MM.1S (cell line): ENCODE data around the gene HORMAD2.

ENCODE experiments used
- DNase-seq: peaks from one replicate; pipeline ENCODE4 v3.0.0-alpha.2; 2015
- H2AFZ ChIP-seq: fragments of 300-600 bp; sonication (generic); 2 replicates; pipeline ENCODE4 v1.6.0; 2016; ENCODE audit warnings: antibody characterized with exemption, low read length
- H3F3A ChIP-seq: fragments of 300-600 bp; sonication (generic); 2 replicates; pipeline ENCODE4 v1.6.1; 2016; ENCODE audit warnings: mild to moderate bottlenecking, antibody characterized with exemption, low read length, moderate library complexity, mixed read lengths; ENCODE audit not compliant: insufficient read depth
- H3K27ac ChIP-seq: fragments of 300-600 bp; sonication (generic); 2 replicates; pipeline ENCODE4 v1.5.1; 2016; ENCODE audit warnings: mild to moderate bottlenecking, low read length
- H3K27me3 ChIP-seq: fragments of 300-600 bp; sonication (generic); replicated peaks from 2 replicates; pipeline ENCODE4 v1.6.0; 2016; ENCODE audit warnings: low read length; ENCODE audit not compliant: insufficient read depth
- H3K36me3 ChIP-seq: fragments of 300-600 bp; sonication (generic); replicated peaks from 2 replicates; pipeline ENCODE4 v1.6.1; 2016; ENCODE audit warnings: mild to moderate bottlenecking, low read length, mixed read lengths; ENCODE audit not compliant: insufficient read depth
- H3K4me1 ChIP-seq: fragments of 300-600 bp; sonication (generic); 2 replicates; pipeline ENCODE4 v1.6.1; 2016; ENCODE audit warnings: low read length, mixed read lengths
- H3K4me2 ChIP-seq: fragments of 300-600 bp; sonication (generic); 2 replicates; pipeline ENCODE4 v1.6.0; 2016; ENCODE audit warnings: low read depth, low read length
- H3K4me3 ChIP-seq: fragments of 300-600 bp; sonication (generic); 2 replicates; pipeline ENCODE4 v1.5.1; 2016; ENCODE audit warnings: low read length, mixed read lengths
- H3K79me2 ChIP-seq: fragments of 300-600 bp; sonication (generic); 2 replicates; pipeline ENCODE4 v1.6.1; 2016; ENCODE audit warnings: mixed run types, low read length, mixed read lengths
- H3K9ac ChIP-seq: fragments of 300-600 bp; sonication (generic); 2 replicates; pipeline ENCODE4 v1.6.1; 2016; ENCODE audit warnings: low read length, mixed read lengths
- H3K9me2 ChIP-seq: fragments of 300-600 bp; sonication (generic); replicated peaks from 2 replicates; pipeline ENCODE4 v1.6.1; 2016; ENCODE audit warnings: mild to moderate bottlenecking, low read length, mixed read lengths; ENCODE audit not compliant: insufficient read depth
- H3K9me3 ChIP-seq: fragments of 300-600 bp; sonication (generic); replicated peaks from 2 replicates; pipeline ENCODE4 v1.6.1; 2016; ENCODE audit warnings: mild to moderate bottlenecking, low read length, mixed read lengths; ENCODE audit not compliant: insufficient read depth
- H4K20me1 ChIP-seq: fragments of 300-600 bp; sonication (generic); 2 replicates; pipeline ENCODE4 v1.6.1; 2016; ENCODE audit warnings: mild to moderate bottlenecking, low read length, moderate library complexity, mixed read lengths; ENCODE audit not compliant: insufficient read depth
- CTCF ChIP-seq: fragments of 300-600 bp; sonication (generic); IDR thresholded peaks from 2 replicates; pipeline ENCODE4 v1.5.1; 2016; ENCODE audit warnings: antibody characterized with exemption, low read length, mixed read lengths
- EZH2 ChIP-seq: fragments of 300-600 bp; sonication (generic); optimal IDR thresholded peaks from 2 replicates; pipeline ENCODE3; 2017; ENCODE audit warnings: low read depth, mild to moderate bottlenecking, antibody characterized with exemption, low read length, mixed read lengths
- EZH2phosphoT487 ChIP-seq: fragments of 300-600 bp; sonication (generic); IDR thresholded peaks from 2 replicates; pipeline ENCODE4 v1.6.1; 2018; ENCODE audit warnings: antibody characterized with exemption, low read length

Gene HORMAD2

DNA sequence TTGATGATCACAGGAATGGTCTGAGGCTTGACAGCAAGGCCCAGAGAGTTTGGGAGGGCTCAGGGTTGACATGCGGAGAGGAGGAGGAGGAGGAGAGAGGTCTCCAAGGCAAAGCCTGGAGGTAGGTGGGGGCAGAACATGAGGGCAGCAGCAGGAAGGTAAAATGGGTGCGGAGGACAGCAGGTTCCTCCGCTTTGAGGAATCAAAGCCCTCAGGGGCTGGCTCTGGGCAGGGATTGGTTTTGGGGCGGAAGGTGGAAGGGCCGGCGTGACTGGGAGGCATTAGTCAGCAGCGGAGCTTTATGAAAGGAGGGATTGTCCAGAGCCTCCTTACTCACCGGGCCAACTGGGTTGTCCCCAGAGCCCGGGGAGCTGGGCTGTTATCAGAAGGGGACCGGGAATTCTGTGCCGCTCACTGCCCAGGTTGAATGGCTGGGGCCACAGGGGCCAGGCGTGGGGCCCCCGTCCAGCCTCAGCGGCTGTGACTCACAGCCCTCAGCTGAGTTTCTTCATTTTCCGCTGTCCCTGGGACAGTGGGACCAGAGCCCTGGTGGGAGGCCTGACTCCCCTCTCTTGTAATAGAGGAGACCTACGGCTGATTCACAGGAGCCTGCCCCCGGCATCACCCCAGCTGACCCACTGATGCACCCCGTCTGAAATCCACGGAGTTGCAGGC is 130.1 kb downstream of the HORMAD2 start:
- TF ChIP-seq CTCF (no peak), EZH2phosphoT487 (no peak), EZH2 (no peak)
- H3K9me3 ChIP-seq, result no peaks in the 10 kb centered on the region
- H3K4me1 ChIP-seq, result no peaks in the 10 kb centered on the region
- H3K27ac ChIP-seq, result no peak overlapping the region
- no peak overlapping the region for H3K9ac ChIP-seq
- H3K79me2 ChIP-seq, result no peaks in the 10 kb centered on the region
- H3K27me3 ChIP-seq, result peaks cover 34% of the 10 kb centered on the region
- H3F3A ChIP-seq, result no peaks in the 10 kb centered on the region
- no peaks in the 10 kb centered on the region for H3K9me2 ChIP-seq
- H3K4me2 ChIP-seq, result no peak overlapping the region
- H3K4me3 ChIP-seq, result no peak overlapping the region
- no peak overlapping the region for H2AFZ ChIP-seq
- H3K36me3 ChIP-seq, result no peaks in the 10 kb centered on the region
- no peaks in the 10 kb centered on the region for H4K20me1 ChIP-seq
- no peak for DNase-seq

DNA sequence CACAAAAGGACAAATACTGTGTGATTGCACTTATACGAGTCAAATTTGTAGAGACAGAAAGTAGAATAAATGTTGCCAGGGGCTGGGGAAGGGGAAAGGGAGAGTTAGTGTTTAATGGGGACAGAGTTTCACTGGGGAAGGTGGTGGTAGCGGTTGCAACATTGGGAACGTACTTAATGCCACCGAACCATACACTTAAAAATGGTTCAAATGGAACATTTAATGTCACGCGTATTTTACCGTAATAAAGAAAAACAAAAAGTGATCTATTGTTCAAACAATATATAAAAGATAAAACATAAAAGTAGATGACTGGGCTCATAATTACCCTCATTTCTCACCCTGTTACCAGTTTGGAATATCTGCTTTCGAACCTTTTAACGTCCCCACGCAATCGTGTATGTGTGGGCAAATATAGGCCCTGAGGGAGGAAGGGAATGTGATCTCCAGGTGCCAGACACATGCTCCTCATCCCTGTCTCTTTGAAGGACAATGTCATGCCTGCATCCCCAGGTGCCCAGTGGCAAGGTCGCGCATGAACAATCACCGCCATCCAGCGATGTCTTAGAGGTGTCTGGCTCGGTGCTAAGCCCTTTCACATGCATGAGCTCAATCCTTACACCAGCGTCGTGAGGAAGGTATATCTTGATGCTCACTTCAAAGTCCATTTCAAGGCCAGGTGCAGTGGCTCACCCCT is 131.0 kb downstream of the HORMAD2 start:
- no peaks in the 10 kb centered on the region for H3F3A ChIP-seq

GRCh38 chr22:30212363-30212995 is 132.2 kb downstream of the HORMAD2 start:
- Histone ChIP-seq H3K27ac (no peak overlapping the region), H3K9me3 (no peaks in the 10 kb centered on the region), H3K4me3 (no peak overlapping the region), H3K27me3 (peaks cover 38% of the 10 kb centered on the region), H4K20me1 (no peaks in the 10 kb centered on the region), H3K9ac (no peak overlapping the region), H3K36me3 (no peaks in the 10 kb centered on the region), H3K9me2 (no peaks in the 10 kb centered on the region), H2AFZ (no peak overlapping the region), H3K4me1 (no peaks in the 10 kb centered on the region), H3K4me2 (no peak overlapping the region), H3F3A (no peaks in the 10 kb centered on the region), H3K79me2 (no peaks in the 10 kb centered on the region)
- TF ChIP-seq CTCF (no peak), EZH2phosphoT487 (no peak), EZH2 (no peak)
- DNase-seq, result no peak

More for the DNA sequence above, 131.0 kb downstream of the HORMAD2 start:
- no peak overlapping the region for H3K4me3 ChIP-seq
- no peak for DNase-seq
- no peaks in the 10 kb centered on the region for H3K36me3 ChIP-seq
- no peaks in the 10 kb centered on the region for H3K9me2 ChIP-seq
- no peak for TF ChIP-seq CTCF
- TF ChIP-seq EZH2phosphoT487, result no peak
- no peak for TF ChIP-seq EZH2
- no peak overlapping the region for H3K9ac ChIP-seq
- no peaks in the 10 kb centered on the region for H3K9me3 ChIP-seq
- no peaks in the 10 kb centered on the region for H3K79me2 ChIP-seq
- H3K27me3 ChIP-seq, result peaks cover 38% of the 10 kb centered on the region
- H3K4me1 ChIP-seq, result no peaks in the 10 kb centered on the region
- no peaks in the 10 kb centered on the region for H4K20me1 ChIP-seq
- H2AFZ ChIP-seq, result no peak overlapping the region
- H3K27ac ChIP-seq, result no peak overlapping the region
- no peak overlapping the region for H3K4me2 ChIP-seq
